Suprapubic skin (tissue), 4 donors: ENCODE data around the gene DOK1. TPM values are rescaled to one million over a fixed set of nuclear protein-coding genes. Genes with fewer than 3 reads are reported as not detected.

Experiments used
- DNase-seq, 2 donors: peaks; one replicate each; pipeline ENCODE4 v3.0.0-alpha.2; 2019; ENCODE audit warnings: low spot score in 2 of 2
- H3K27ac ChIP-seq: fragments of 200-600 bp; sonication (generic); one replicate; pipeline ENCODE4 v1.5.1; 2019
- H3K27me3 ChIP-seq: fragments of 200-600 bp; sonication (generic); one replicate; pipeline ENCODE4 v1.5.1; 2019
- H3K36me3 ChIP-seq: fragments of 200-600 bp; sonication (generic); one replicate; pipeline ENCODE4 v1.5.1; 2019
- H3K4me1 ChIP-seq: fragments of 200-600 bp; sonication (generic); one replicate; pipeline ENCODE4 v1.5.1; 2019
- H3K4me3 ChIP-seq: fragments of 200-600 bp; sonication (generic); one replicate; pipeline ENCODE4 v1.5.1; 2019; ENCODE audit warnings: mild to moderate bottlenecking
- H3K9me3 ChIP-seq: fragments of 200-600 bp; sonication (generic); one replicate; pipeline ENCODE4 v1.5.1; 2019
- CTCF ChIP-seq, 2 donors: fragments of 200-600 bp in 1 of 2; fragments of 450-650 bp in 1 of 2; sonication (generic) in 1 of 2; IDR thresholded peaks; one replicate each; pipeline ENCODE4 v1.5.1; 2016 to 2019; ENCODE audit warnings: antibody characterized with exemption in 2 of 2, mild to moderate bottlenecking in 1 of 2, moderate library complexity in 1 of 2
- EP300 ChIP-seq: sonication (generic); formaldehyde crosslinking; IDR thresholded peaks from one replicate; pipeline ENCODE4 v1.6.1; 2017; ENCODE audit warnings: antibody characterized with exemption
- POLR2A ChIP-seq, 2 donors: fragments of 450-650 bp; IDR thresholded peaks; one replicate each; pipeline ENCODE4 v1.6.1; 2017; ENCODE audit warnings: antibody characterized with exemption in 2 of 2, mild to moderate bottlenecking in 2 of 2, moderate library complexity in 2 of 2
- POLR2AphosphoS5 ChIP-seq, 3 donors: sonication (generic); formaldehyde crosslinking; IDR thresholded peaks; one replicate each; pipeline ENCODE4 v1.6.1; 2017; ENCODE audit warnings: antibody characterized with exemption in 3 of 3
- WGBS: methylation state at CpG from one replicate; pipeline ENCODE4 v1.1.5; 2018; 5-methylcytosine and 5-hydroxymethylcytosine counted together
- total RNA-seq, 4 donors: library from RNA; depleted of rRNA; stranded (reverse); fragments of >200 nt; gene quantifications; one replicate each; pipeline ENCODE4 v1.1.0, GENCODE V29; 2016

The DOK1 gene
- total RNA-seq, 4 donors from 2014 or later: 3.3 to 10.6 (median 5.4) TPM

- Histone ChIP-seq H3K27me3 (peaks cover 13% of the 10 kb centered on the region), H3K4me3 (peak overlapping the region; percentile 56), H3K4me1 (peaks cover 25% of the 10 kb centered on the region), H3K27ac (peak overlapping the region; percentile 78), H3K36me3 (no peaks in the 10 kb centered on the region), H3K9me3 (no peaks in the 10 kb centered on the region)
- no peak for TF ChIP-seq EP300
- 24% methylated on average over 28 of the region's 58 CpGs for WGBS
- DNase-seq: peak in 1 of 2 donors; percentile 79
Observed at GRCh38 chr2:74554820-74555531, 456 bp downstream of the DOK1 start.

GRCh38 chr2:74555610-74556103 lies 1.1 kb downstream of the DOK1 start:
- Histone ChIP-seq H3K27ac (no peak overlapping the region), H3K27me3 (peaks cover 13% of the 10 kb centered on the region), H3K4me3 (peak overlapping the region; percentile 56), H3K4me1 (peaks cover 25% of the 10 kb centered on the region), H3K9me3 (no peaks in the 10 kb centered on the region), H3K36me3 (no peaks in the 10 kb centered on the region)
- no peak for DNase-seq
- TF ChIP-seq EP300: no peak
- TF ChIP-seq CTCF (IDR thresholded peaks at IDR 0.05): no peak
- no peak for TF ChIP-seq POLR2A (IDR thresholded peaks at IDR 0.05)
- TF ChIP-seq POLR2AphosphoS5 (IDR thresholded peaks at IDR 0.05): no peak
- WGBS: 82% methylated on average over 14 of the region's 17 CpGs

- Histone ChIP-seq H3K4me3 (peak overlapping the region; percentile 56), H3K36me3 (no peaks in the 10 kb centered on the region), H3K9me3 (no peaks in the 10 kb centered on the region), H3K4me1 (peaks cover 25% of the 10 kb centered on the region), H3K27ac (no peak overlapping the region), H3K27me3 (peaks cover 13% of the 10 kb centered on the region)
- DNase-seq: no peak
- whole genome bisulfite sequencing: 87% methylated on average over 14 of the region's 14 CpGs
- TF ChIP-seq CTCF (IDR thresholded peaks at IDR 0.05): no peak
- no peak for TF ChIP-seq EP300
- TF ChIP-seq POLR2AphosphoS5 (IDR thresholded peaks at IDR 0.05): no peak
- TF ChIP-seq POLR2A (IDR thresholded peaks at IDR 0.05): no peak
Observed at GRCh38 chr2:74556159-74556558, 1.6 kb downstream of the DOK1 start.

- WGBS: 90% methylated on average over 6 of the region's 6 CpGs
- no peak overlapping the region for H3K27ac ChIP-seq
- no peak for DNase-seq
- no peaks in the 10 kb centered on the region for H3K36me3 ChIP-seq
- H3K4me3 ChIP-seq: no peak overlapping the region
- H3K27me3 ChIP-seq: peaks cover 13% of the 10 kb centered on the region
- H3K9me3 ChIP-seq: no peaks in the 10 kb centered on the region
- H3K4me1 ChIP-seq: peaks cover 25% of the 10 kb centered on the region
- TF ChIP-seq POLR2A (IDR thresholded peaks at IDR 0.05) (no peak), EP300 (no peak), CTCF (IDR thresholded peaks at IDR 0.05) (no peak), POLR2AphosphoS5 (IDR thresholded peaks at IDR 0.05) (no peak)
Observed at GRCh38 chr2:74556831-74557370, 2.4 kb downstream of the DOK1 start.

DNA sequence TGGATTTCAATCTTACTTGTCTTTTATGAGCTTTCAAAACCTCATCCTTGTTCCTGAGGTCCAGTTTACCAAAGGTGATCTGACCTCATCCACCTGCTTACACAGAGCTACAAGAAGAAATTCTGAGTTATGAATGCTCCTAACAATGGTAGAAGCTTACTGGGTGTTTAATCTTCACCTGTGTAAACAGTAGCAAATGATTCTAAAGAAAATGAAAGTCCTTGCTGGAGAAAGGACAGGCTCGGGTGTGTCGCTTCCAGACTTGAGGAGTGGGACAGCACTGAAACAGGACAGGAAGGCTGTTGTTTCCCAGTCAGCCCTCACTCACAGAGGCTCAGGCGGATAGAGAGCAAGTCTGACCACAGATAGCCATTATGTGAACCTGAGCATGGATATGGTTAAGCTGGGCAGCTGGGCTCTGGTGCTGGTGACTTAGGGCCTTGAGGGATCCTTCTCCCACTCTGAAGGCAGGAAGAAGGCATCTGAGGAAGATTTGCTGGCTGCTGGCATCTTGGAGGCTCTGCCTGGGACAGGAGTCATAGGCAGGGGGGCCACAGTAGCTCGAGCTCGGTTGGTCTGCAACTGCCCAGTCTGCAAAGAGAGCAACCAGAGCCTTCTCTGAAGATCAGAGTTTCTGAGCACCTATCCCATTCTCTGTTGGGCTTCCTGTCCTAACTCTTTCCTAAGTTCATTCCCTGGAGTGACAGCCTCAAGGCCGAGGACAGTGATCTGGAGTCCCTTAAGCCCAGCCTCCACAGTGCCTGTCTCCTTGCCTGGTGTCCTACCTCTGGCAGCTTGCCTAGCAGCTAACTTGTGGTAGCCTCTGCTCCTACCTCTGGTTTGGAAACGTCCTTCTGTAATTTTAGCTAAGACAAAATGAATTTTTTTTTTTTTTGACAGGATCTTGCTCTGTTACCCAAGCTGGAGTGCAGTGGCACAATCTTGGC lies 4.0 kb downstream of the DOK1 start:
- 69% methylated on average over 7 of the region's 7 CpGs for WGBS
- H3K27me3 ChIP-seq: peaks cover 13% of the 10 kb centered on the region
- no peak overlapping the region for H3K4me3 ChIP-seq
- TF ChIP-seq CTCF (IDR thresholded peaks at IDR 0.05) (no peak), POLR2AphosphoS5 (IDR thresholded peaks at IDR 0.05) (no peak), POLR2A (IDR thresholded peaks at IDR 0.05) (no peak), EP300 (no peak)
- H3K9me3 ChIP-seq: no peaks in the 10 kb centered on the region
- H3K36me3 ChIP-seq: no peaks in the 10 kb centered on the region
- no peak overlapping the region for H3K27ac ChIP-seq
- no peak for DNase-seq
- H3K4me1 ChIP-seq: peaks cover 21% of the 10 kb centered on the region
